ENCODE results near the gene RIPPLY3.
"Not testable (repeated sequence)": the region's sequence is repeated elsewhere in the genome, so short reads cannot be mapped to it uniquely, and the experiment has no call there.

Gene RIPPLY3

DNA sequence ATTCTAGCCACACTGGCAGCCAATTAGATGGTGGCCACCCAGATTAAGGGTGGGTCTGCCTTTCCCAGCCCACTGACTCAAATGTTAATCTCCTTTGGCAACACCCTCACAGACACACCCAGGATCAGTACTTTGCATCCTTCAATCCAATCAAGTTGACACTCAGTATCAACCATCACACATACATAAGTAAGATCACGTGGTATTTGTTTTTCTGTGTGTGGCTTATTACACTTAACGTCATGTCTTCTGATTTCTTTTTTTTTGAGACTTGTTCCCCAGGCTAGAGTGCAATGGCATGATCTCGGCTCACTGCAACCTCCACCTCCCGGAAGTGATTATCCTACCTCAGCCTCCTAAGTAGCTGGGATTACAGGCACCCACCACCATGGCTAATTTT, 27.9 kb downstream of the RIPPLY3 start:
- not testable (repeated sequence) for H3K36me3 ChIP-seq (replicated peaks in 1 of 2; ENCODE audit: control insufficient read depth in 2 of 2, insufficient read depth in 2 of 2, low read length in 2 of 2); DNase-seq (ENCODE audit: low spot score); H2BK5ac ChIP-seq (ENCODE audit: low read length); H3K4me2 ChIP-seq (ENCODE audit: insufficient read depth, low read length, poor library complexity, severe bottlenecking); H3K4ac ChIP-seq (ENCODE audit: low read length); H3K79me1 ChIP-seq (ENCODE audit: low read depth, low read length); H3K27ac ChIP-seq (replicated peaks; ENCODE audit: low read length); H2BK12ac ChIP-seq (ENCODE audit: low read length); H3K18ac ChIP-seq (ENCODE audit: low read length); H2AK5ac ChIP-seq (ENCODE audit: low read depth, low read length); H4K8ac ChIP-seq (ENCODE audit: low read depth, low read length); H3K23ac ChIP-seq (ENCODE audit: low read depth, low read length, poor library complexity); H2AFZ ChIP-seq (ENCODE audit: low read length); H3K9ac ChIP-seq (ENCODE audit: low read depth, low read length, poor library complexity); H3K4me1 ChIP-seq (ENCODE audit: control insufficient read depth in 2 of 2, insufficient read depth in 1 of 2, low read depth in 1 of 2, low read length in 2 of 2); H3K4me3 ChIP-seq (ENCODE audit: low read length in 2 of 2); H2BK15ac ChIP-seq (ENCODE audit: low read length); H3K14ac ChIP-seq (ENCODE audit: low read length); H4K91ac ChIP-seq (ENCODE audit: low read depth, low read length, poor library complexity); H2BK120ac ChIP-seq (ENCODE audit: low read depth, low read length); H3K9me3 ChIP-seq (replicated peaks in 1 of 2; ENCODE audit: control insufficient read depth in 2 of 2, insufficient read depth in 1 of 2, low read depth in 1 of 2, low read length in 2 of 2); H3K27me3 ChIP-seq (ENCODE audit: control insufficient read depth in 3 of 3, insufficient read depth in 3 of 3, low read depth in 1 of 3, low read length in 3 of 3)
- no CpG with 5 or more reads among the region's 4 CpGs for WGBS, 2 donors (ENCODE audit: extremely low coverage in 2 of 2, insufficient read length in 2 of 2, insufficient replicate concordance in 1 of 2)

DNA sequence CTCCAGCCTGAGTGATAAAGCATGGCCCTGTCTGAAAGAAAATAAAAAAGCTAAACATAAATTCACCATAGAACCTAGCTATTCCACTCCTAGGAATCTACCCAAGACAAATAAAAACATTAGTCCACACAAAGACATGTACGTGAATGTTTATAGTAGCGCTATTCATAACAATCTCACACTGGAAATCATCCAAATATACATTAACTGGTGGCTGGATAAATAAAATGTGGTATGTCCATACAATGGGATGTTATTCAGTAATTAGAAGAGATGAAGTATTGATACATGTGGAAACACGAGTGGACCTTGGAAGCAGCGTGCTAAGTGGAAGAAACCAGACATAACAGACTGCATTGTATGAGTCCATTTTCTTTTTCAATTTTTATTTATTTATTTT, 29.7 kb downstream of the RIPPLY3 start:
- no peak overlapping the region for H3K27ac ChIP-seq (replicated peaks; ENCODE audit: low read length)
- H3K9me3 ChIP-seq (replicated peaks in 1 of 2; ENCODE audit: control insufficient read depth in 2 of 2, insufficient read depth in 1 of 2, low read depth in 1 of 2, low read length in 2 of 2), result no peaks in the 10 kb centered on the region
- no peak for DNase-seq (ENCODE audit: low spot score)
- H2BK12ac ChIP-seq (ENCODE audit: low read length), result no peak overlapping the region
- H2BK120ac ChIP-seq (ENCODE audit: low read depth, low read length), result no peak overlapping the region
- H2AFZ ChIP-seq (ENCODE audit: low read length), result no peak overlapping the region
- no peaks in the 10 kb centered on the region for H3K36me3 ChIP-seq (replicated peaks in 1 of 2; ENCODE audit: control insufficient read depth in 2 of 2, insufficient read depth in 2 of 2, low read length in 2 of 2)
- H2BK15ac ChIP-seq (ENCODE audit: low read length), result no peak overlapping the region
- no peak overlapping the region for H3K9ac ChIP-seq (ENCODE audit: low read depth, low read length, poor library complexity)
- H3K4me2 ChIP-seq (ENCODE audit: insufficient read depth, low read length, poor library complexity, severe bottlenecking), result no peak overlapping the region
- H3K14ac ChIP-seq (ENCODE audit: low read length), result no peak overlapping the region
- H3K27me3 ChIP-seq (ENCODE audit: control insufficient read depth in 3 of 3, insufficient read depth in 3 of 3, low read depth in 1 of 3, low read length in 3 of 3), result no peaks in the 10 kb centered on the region
- H2BK5ac ChIP-seq (ENCODE audit: low read length), result no peak overlapping the region
- H2AK5ac ChIP-seq (ENCODE audit: low read depth, low read length), result no peak overlapping the region
- H4K91ac ChIP-seq (ENCODE audit: low read depth, low read length, poor library complexity), result no peak overlapping the region
- no peaks in the 10 kb centered on the region for H3K79me1 ChIP-seq (ENCODE audit: low read depth, low read length)
- no peak overlapping the region for H3K4ac ChIP-seq (ENCODE audit: low read length)
- H3K23ac ChIP-seq (ENCODE audit: low read depth, low read length, poor library complexity), result no peak overlapping the region
- no peak overlapping the region for H3K18ac ChIP-seq (ENCODE audit: low read length)
- peaks cover 4 to 7% of the 10 kb centered on the region in 2 donors for H3K4me1 ChIP-seq (ENCODE audit: control insufficient read depth in 2 of 2, insufficient read depth in 1 of 2, low read depth in 1 of 2, low read length in 2 of 2)
- H4K8ac ChIP-seq (ENCODE audit: low read depth, low read length), result no peak overlapping the region
- WGBS, 2 donors (ENCODE audit: extremely low coverage in 2 of 2, insufficient read length in 2 of 2, insufficient replicate concordance in 1 of 2), result no CpG with 5 or more reads among the region's 4 CpGs
- H3K4me3 ChIP-seq (ENCODE audit: low read length in 2 of 2), result no peak overlapping the region

DNA sequence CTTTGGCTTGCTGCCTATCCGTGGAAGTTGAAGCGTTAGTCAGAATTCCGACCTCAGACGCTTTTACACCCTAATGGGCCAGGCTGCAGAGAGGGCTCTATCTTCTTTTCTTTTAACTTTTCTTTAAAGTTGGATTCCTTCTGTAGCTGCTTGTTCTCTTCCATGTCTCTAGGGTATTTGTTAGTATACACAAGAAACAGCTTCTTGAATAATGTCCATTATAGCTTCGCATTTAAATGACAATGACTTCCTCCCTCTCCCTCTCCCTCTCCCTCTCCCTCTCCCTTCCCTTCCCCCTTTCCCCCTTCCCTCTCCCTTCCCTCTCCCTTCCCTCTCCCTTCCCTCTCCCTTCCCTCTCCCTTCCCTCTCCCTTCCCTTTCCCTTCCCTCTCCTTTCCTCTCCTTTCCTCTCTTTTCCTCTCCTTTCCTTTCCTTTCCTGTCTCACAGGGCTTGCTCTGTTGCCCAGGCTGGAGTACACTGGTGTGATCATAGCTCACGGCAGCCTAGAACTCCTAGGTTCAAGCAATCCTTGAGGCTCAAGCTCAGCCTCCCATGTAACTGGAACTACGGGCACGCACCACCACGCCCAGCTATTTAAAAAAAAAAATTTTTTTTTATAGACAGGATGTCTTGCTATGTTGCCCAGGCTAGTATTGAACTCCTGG, 33.0 kb downstream of the RIPPLY3 start:
- no peak overlapping the region for H3K4me2 ChIP-seq (ENCODE audit: insufficient read depth, low read length, poor library complexity, severe bottlenecking)
- DNase-seq (ENCODE audit: low spot score), result no peak
- no peak overlapping the region for H3K9ac ChIP-seq (ENCODE audit: low read depth, low read length, poor library complexity)
- no peak overlapping the region for H3K4me3 ChIP-seq (ENCODE audit: low read length in 2 of 2)
- H4K91ac ChIP-seq (ENCODE audit: low read depth, low read length, poor library complexity), result no peak overlapping the region
- H2BK12ac ChIP-seq (ENCODE audit: low read length), result no peak overlapping the region
- no peak overlapping the region for H2BK5ac ChIP-seq (ENCODE audit: low read length)
- H3K4me1 ChIP-seq (ENCODE audit: control insufficient read depth in 2 of 2, insufficient read depth in 1 of 2, low read depth in 1 of 2, low read length in 2 of 2), result peaks cover 6 to 7% of the 10 kb centered on the region in 2 donors
- H2AK5ac ChIP-seq (ENCODE audit: low read depth, low read length), result no peak overlapping the region
- peaks cover under 1% of the 10 kb centered on the region for H3K79me1 ChIP-seq (ENCODE audit: low read depth, low read length)
- no peak overlapping the region for H3K4ac ChIP-seq (ENCODE audit: low read length)
- H4K8ac ChIP-seq (ENCODE audit: low read depth, low read length), result no peak overlapping the region
- no peak overlapping the region for H3K23ac ChIP-seq (ENCODE audit: low read depth, low read length, poor library complexity)
- no peaks in the 10 kb centered on the region for H3K9me3 ChIP-seq (replicated peaks in 1 of 2; ENCODE audit: control insufficient read depth in 2 of 2, insufficient read depth in 1 of 2, low read depth in 1 of 2, low read length in 2 of 2)
- no peak overlapping the region for H3K14ac ChIP-seq (ENCODE audit: low read length)
- H3K18ac ChIP-seq (ENCODE audit: low read length), result no peak overlapping the region
- H3K27ac ChIP-seq (replicated peaks; ENCODE audit: low read length), result no peak overlapping the region
- peak overlapping the region; percentile 75 for H2AFZ ChIP-seq (ENCODE audit: low read length)
- H2BK120ac ChIP-seq (ENCODE audit: low read depth, low read length), result no peak overlapping the region
- no peaks in the 10 kb centered on the region for H3K27me3 ChIP-seq (ENCODE audit: control insufficient read depth in 3 of 3, insufficient read depth in 3 of 3, low read depth in 1 of 3, low read length in 3 of 3)
- WGBS, 2 donors (ENCODE audit: extremely low coverage in 2 of 2, insufficient read length in 2 of 2, insufficient replicate concordance in 1 of 2), result no CpG with 5 or more reads among the region's 9 CpGs
- no peak overlapping the region for H2BK15ac ChIP-seq (ENCODE audit: low read length)
- no peaks in the 10 kb centered on the region for H3K36me3 ChIP-seq (replicated peaks in 1 of 2; ENCODE audit: control insufficient read depth in 2 of 2, insufficient read depth in 2 of 2, low read length in 2 of 2)

DNA sequence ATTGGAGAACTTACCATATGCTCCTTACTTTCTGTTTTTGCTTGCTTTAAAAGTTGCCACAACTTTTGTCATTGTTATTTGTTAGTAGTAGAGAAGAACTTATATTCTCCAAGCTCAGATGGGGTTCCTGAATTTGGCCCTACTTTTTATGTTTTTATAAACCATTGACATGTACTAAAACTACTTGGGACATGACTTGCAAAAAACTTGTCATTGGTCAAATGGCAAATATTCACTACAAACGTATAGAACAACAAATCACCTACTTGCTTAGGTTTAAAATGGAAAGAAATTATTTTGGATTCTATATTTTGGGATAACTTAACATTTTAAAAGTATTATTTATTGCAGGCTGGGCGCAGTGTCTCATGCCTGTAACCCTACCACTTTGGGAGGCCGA, 33.7 kb downstream of the RIPPLY3 start:
- H3K4ac ChIP-seq (ENCODE audit: low read length), result no peak overlapping the region
- H2BK120ac ChIP-seq (ENCODE audit: low read depth, low read length), result no peak overlapping the region
- no CpG with 5 or more reads among the region's 3 CpGs for WGBS, 2 donors (ENCODE audit: extremely low coverage in 2 of 2, insufficient read length in 2 of 2, insufficient replicate concordance in 1 of 2)
- H3K4me3 ChIP-seq (ENCODE audit: low read length in 2 of 2), result no peak overlapping the region
- no peak overlapping the region for H4K8ac ChIP-seq (ENCODE audit: low read depth, low read length)
- H4K91ac ChIP-seq (ENCODE audit: low read depth, low read length, poor library complexity), result no peak overlapping the region
- H3K9me3 ChIP-seq (replicated peaks in 1 of 2; ENCODE audit: control insufficient read depth in 2 of 2, insufficient read depth in 1 of 2, low read depth in 1 of 2, low read length in 2 of 2), result no peaks in the 10 kb centered on the region
- DNase-seq (ENCODE audit: low spot score), result no peak
- H3K4me1 ChIP-seq (ENCODE audit: control insufficient read depth in 2 of 2, insufficient read depth in 1 of 2, low read depth in 1 of 2, low read length in 2 of 2), result peaks cover 6 to 7% of the 10 kb centered on the region in 2 donors
- H3K9ac ChIP-seq (ENCODE audit: low read depth, low read length, poor library complexity), result no peak overlapping the region
- no peak overlapping the region for H3K23ac ChIP-seq (ENCODE audit: low read depth, low read length, poor library complexity)
- H2BK12ac ChIP-seq (ENCODE audit: low read length), result no peak overlapping the region
- H3K14ac ChIP-seq (ENCODE audit: low read length), result no peak overlapping the region
- no peak overlapping the region for H2BK15ac ChIP-seq (ENCODE audit: low read length)
- H2BK5ac ChIP-seq (ENCODE audit: low read length), result no peak overlapping the region
- H2AFZ ChIP-seq (ENCODE audit: low read length), result no peak overlapping the region
- H3K18ac ChIP-seq (ENCODE audit: low read length), result no peak overlapping the region
- no peak overlapping the region for H2AK5ac ChIP-seq (ENCODE audit: low read depth, low read length)
- H3K79me1 ChIP-seq (ENCODE audit: low read depth, low read length), result peaks cover 2% of the 10 kb centered on the region
- no peak overlapping the region for H3K4me2 ChIP-seq (ENCODE audit: insufficient read depth, low read length, poor library complexity, severe bottlenecking)
- H3K27me3 ChIP-seq (ENCODE audit: control insufficient read depth in 3 of 3, insufficient read depth in 3 of 3, low read depth in 1 of 3, low read length in 3 of 3), result no peaks in the 10 kb centered on the region
- no peak overlapping the region for H3K27ac ChIP-seq (replicated peaks; ENCODE audit: low read length)
- H3K36me3 ChIP-seq (replicated peaks in 1 of 2; ENCODE audit: control insufficient read depth in 2 of 2, insufficient read depth in 2 of 2, low read length in 2 of 2), result no peaks in the 10 kb centered on the region
